Measurements from ENCODE around the gene CAB39L. TPM values are rescaled to one million over a fixed set of nuclear protein-coding genes. Genes with fewer than 3 reads are reported as not detected.
A peak's percentile ranks its signal among the peaks of the same experiment; 100 is the strongest.

Gene CAB39L
- total and polyA plus RNA-seq, 3 donors from 2014 or later, result 23.2 to 46.9 (median 26.0) TPM

DNA sequence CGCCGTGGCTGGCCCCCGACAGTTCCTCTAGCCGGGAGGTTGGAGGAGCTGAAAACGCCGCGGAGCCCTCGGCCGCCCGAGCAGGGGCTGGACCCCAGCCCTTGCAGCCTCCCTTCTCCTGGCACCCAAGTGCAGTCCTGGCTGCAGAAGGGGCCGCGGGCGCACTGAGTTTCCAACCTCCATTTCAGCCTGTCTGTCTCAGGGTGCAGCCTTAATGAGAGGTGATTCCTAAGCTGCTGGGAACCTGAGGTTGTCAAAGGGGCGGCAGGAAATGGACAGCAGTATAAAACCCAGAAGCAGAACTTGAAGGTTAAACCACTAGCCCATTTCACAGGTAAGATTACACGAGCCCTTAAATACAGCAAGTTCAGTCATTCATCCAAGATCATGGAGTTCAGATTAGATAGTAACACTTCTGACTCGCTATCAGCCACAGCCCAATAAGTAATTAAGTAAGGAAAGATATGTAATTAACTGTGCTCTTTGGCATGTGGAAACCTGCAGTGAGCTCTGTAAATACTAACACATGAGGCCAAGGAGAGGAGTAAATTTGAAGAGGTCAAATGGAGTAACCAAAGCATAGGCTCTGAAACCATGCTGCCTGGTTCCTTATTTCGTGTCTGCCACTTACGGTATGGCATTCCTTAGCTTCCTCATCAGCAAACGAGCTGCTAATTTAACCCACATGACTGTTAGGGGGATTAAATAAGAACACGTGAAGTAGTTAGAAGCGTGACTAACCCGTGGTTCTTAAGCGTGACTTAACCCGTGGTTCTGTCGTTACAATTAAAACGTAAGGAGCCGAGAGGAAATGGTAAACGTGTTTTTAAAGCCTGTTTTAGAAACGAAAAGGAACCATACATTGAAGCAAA is 896 bp upstream of the CAB39L start:
- DNase-seq, result peak; percentile 69
- intact Hi-C loops (cut with DNase I; ENCODE audit: low total_unique reads), result no loop called here
- Histone ChIP-seq H3K36me3 (ENCODE audit: low read depth, missing control alignments) (no peaks in the 10 kb centered on the region), H3K27me3 (no peaks in the 10 kb centered on the region), H3K9me3 (no peaks in the 10 kb centered on the region), H3K4me3 (peak overlapping the region; percentile 77 to 91), H3K27ac (peak overlapping the region; percentile 97 to 98), H3K4me1 (peaks cover 12% of the 10 kb centered on the region)
- TF ChIP-seq POLR2A (IDR thresholded peaks at IDR 0.05), result no peak
- TF ChIP-seq CTCF (IDR thresholded peaks at IDR 0.05), result no peak
- 0 to 1% methylated on average over 21 to 29 of the region's 29 CpGs for WGBS, 2 donors

DNA sequence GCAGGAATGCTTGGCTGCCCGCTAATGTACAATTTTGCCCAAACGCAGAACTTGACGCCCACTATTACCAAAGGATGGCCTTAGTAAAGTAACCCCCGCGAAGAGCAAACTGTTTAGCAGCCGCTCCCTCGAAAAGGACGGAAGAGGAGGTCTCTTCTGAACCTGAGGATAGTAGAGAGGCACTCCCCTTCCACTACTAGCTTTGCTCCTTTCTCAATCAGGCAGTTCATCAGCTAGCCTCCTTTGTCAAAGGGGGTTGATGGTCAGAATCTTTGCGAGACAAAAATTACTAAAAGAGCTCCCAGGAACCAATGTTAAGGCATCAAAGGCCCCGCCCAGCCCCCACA is 534 bp downstream of the CAB39L start:
- Histone ChIP-seq H3K4me1 (peaks cover 9% of the 10 kb centered on the region), H3K4me3 (peak overlapping the region; percentile 77 to 91), H3K27me3 (no peaks in the 10 kb centered on the region), H3K9me3 (no peaks in the 10 kb centered on the region), H3K27ac (peak overlapping the region; percentile 97 to 98), H3K36me3 (ENCODE audit: low read depth, missing control alignments) (no peaks in the 10 kb centered on the region)
- WGBS, 2 donors, result 3% methylated on average over 10 of the region's 10 CpGs
- no peak for DNase-seq
- TF ChIP-seq CTCF (IDR thresholded peaks at IDR 0.05) (no peak), POLR2A (IDR thresholded peaks at IDR 0.05) (no peak)
- intact Hi-C loops (cut with DNase I; ENCODE audit: low total_unique reads), result no loop called here

GRCh38 chr13:49441846-49442245 is 2.0 kb downstream of the CAB39L start:
- no peaks in the 10 kb centered on the region for H3K9me3 ChIP-seq
- H3K36me3 ChIP-seq (ENCODE audit: low read depth, missing control alignments), result no peaks in the 10 kb centered on the region
- no peak overlapping the region for H3K4me3 ChIP-seq
- 75 to 90% methylated on average over 2 of the region's 2 CpGs for WGBS, 2 donors
- no peaks in the 10 kb centered on the region for H3K4me1 ChIP-seq
- intact Hi-C loops (cut with DNase I; ENCODE audit: low total_unique reads), result no loop called here
- no peak for TF ChIP-seq POLR2A (IDR thresholded peaks at IDR 0.05)
- no peak for TF ChIP-seq CTCF (IDR thresholded peaks at IDR 0.05)
- H3K27me3 ChIP-seq, result no peaks in the 10 kb centered on the region
- no peak overlapping the region for H3K27ac ChIP-seq
- no peak for DNase-seq

GRCh38 chr13:49441312-49441711 is 2.6 kb downstream of the CAB39L start:
- DNase-seq, result no peak
- Histone ChIP-seq H3K4me1 (peaks cover 3% of the 10 kb centered on the region), H3K9me3 (no peaks in the 10 kb centered on the region), H3K36me3 (ENCODE audit: low read depth, missing control alignments) (no peaks in the 10 kb centered on the region), H3K27ac (no peak overlapping the region), H3K4me3 (no peak overlapping the region), H3K27me3 (no peaks in the 10 kb centered on the region)
- intact Hi-C loops (cut with DNase I; ENCODE audit: low total_unique reads), result no loop called here
- TF ChIP-seq CTCF (IDR thresholded peaks at IDR 0.05) (no peak), POLR2A (IDR thresholded peaks at IDR 0.05) (no peak)
- WGBS, 2 donors, result 91 to 98% methylated on average over 3 of the region's 3 CpGs

- H3K36me3 ChIP-seq (ENCODE audit: low read depth, missing control alignments), result no peaks in the 10 kb centered on the region
- peaks cover 4% of the 10 kb centered on the region for H3K4me1 ChIP-seq
- H3K27ac ChIP-seq, result no peak overlapping the region
- intact Hi-C loops (cut with DNase I; ENCODE audit: low total_unique reads), result loop anchor here (5.0 kb wide), 1 partner anchor 137 kb away; no protein-coding TSS in a partner anchor
- no peaks in the 10 kb centered on the region for H3K9me3 ChIP-seq
- no peak overlapping the region for H3K4me3 ChIP-seq
- no peak for TF ChIP-seq POLR2A (IDR thresholded peaks at IDR 0.05)
- TF ChIP-seq CTCF (IDR thresholded peaks at IDR 0.05), result no peak
- no peaks in the 10 kb centered on the region for H3K27me3 ChIP-seq
- no peak for DNase-seq
- 75 to 82% methylated on average over 2 of the region's 2 CpGs for WGBS, 2 donors
These were observed 4.3 kb downstream of the CAB39L start for GRCh38 chr13:49439609-49440008.
